Endometrial microvascular endothelial cells (primary cell): ENCODE data around the gene GADD45A. TPM values are rescaled to one million over a fixed set of nuclear protein-coding genes. Genes with fewer than 3 reads are reported as not detected.

ENCODE experiments used
- in situ Hi-C: cut with HindIII; loops from 2 replicates; pipeline ENCODE4 v1.10.0; 2017; ENCODE audit warnings: low sequenced_read_pairs, low pct_unique_long_range_greater_than_20kb; ENCODE audit errors: inconsistent ontology term
- total RNA-seq: library from RNA; depleted of rRNA; stranded (reverse); fragments of >200 nt; gene quantifications from one replicate; pipeline ENCODE4 v1.2.3, GENCODE V29; 2015; ENCODE audit errors: inconsistent ontology term

GADD45A gene
- total RNA-seq, 1 donor from 2014 or later, result 53.1 TPM

- in situ Hi-C loops, result no loop called here
Measured at GRCh38 chr1:67685558-67686266, 711 bp downstream of the GADD45A start.

- in situ Hi-C loops, result no loop called here
Measured at GRCh38 chr1:67686267-67687197, 1.5 kb downstream of the GADD45A start.

GRCh38 chr1:67687198-67687545, 2.2 kb downstream of the GADD45A start:
- in situ Hi-C loops, result no loop called here

DNA sequence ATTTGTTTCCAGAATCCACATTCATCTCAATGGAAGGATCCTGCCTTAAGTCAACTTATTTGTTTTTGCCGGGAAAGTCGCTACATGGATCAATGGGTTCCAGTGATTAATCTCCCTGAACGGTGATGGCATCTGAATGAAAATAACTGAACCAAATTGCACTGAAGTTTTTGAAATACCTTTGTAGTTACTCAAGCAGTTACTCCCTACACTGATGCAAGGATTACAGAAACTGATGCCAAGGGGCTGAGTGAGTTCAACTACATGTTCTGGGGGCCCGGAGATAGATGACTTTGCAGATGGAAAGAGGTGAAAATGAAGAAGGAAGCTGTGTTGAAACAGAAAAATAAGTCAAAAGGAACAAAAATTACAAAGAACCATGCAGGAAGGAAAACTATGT, 2.6 kb downstream of the GADD45A start:
- in situ Hi-C loops, result no loop called here

- in situ Hi-C loops, result no loop called here
Measured at GRCh38 chr1:67688526-67689219, 3.7 kb downstream of the GADD45A start.

- in situ Hi-C loops, result no loop called here
Measured at GRCh38 chr1:67689267-67690017, 4.4 kb downstream of the GADD45A start.

GRCh38 chr1:67690018-67690363, 5.0 kb downstream of the GADD45A start:
- in situ Hi-C loops, result no loop called here

GRCh38 chr1:67690411-67690810, 5.4 kb downstream of the GADD45A start:
- in situ Hi-C loops, result no loop called here

- in situ Hi-C loops, result no loop called here
Measured at GRCh38 chr1:67691712-67692111, 6.7 kb downstream of the GADD45A start.

GRCh38 chr1:67695963-67696362, 11.0 kb downstream of the GADD45A start:
- in situ Hi-C loops, result no loop called here

DNA sequence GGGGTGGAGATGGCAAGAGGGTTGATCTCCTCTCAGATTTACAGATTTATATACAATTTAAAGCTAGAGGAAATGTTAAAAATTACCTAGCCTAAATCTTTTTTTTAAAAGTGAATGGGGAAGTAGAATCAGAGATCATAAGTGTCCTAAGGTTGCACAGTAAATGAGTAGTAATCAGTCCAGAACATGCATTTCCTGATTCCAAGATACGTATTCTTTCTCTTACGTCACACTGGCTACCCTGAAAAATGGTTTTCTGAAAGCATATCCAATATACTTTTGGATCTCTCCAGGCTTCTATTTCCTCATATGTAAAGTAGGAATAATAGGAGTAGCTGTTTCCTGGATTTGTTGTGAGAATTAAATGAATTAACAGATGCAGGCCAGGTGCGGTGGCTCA, 11.7 kb downstream of the GADD45A start:
- in situ Hi-C loops, result no loop called here

DNA sequence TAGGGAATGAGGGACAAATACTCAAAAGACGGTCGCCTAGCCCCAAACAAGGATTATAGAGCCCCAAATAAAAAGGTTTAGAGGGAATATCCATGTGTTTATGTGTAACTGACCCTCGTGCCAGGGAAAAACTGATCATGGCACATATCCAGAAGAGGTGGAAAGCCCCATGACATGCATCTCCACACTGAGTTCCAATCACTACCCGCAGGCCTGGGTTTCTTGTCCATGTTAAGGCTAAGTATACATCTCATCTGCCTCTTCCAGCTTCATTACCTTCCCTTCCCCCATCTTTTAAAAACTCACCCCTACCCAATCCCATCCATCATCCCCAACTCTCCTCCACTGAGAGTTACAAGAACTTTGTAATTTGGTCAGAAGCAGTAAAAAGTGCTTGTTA, 15.2 kb downstream of the GADD45A start:
- in situ Hi-C loops, result no loop called here

- in situ Hi-C loops, result no loop called here
Measured at GRCh38 chr1:67700692-67701410, 15.8 kb downstream of the GADD45A start.

DNA sequence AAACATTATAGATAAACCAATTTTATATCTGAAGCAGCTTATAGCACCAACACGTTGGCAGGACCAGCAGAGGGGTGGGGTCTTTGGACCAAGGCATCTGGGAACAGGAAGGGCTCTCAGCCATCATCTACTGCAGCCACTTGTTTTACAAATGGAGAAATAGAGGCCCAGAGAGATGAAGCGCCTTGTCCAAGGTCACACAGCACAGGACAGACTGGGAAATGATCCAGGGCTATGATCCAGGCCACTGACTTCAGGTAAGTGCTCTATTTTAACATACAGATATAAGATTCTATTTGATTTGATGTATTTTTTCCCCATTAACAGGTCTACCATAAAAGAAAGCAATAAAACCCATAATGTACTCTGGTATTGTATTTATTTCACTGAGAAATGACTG, 16.9 kb downstream of the GADD45A start:
- in situ Hi-C loops, result no loop called here

GRCh38 chr1:67704351-67704750, 19.4 kb downstream of the GADD45A start:
- in situ Hi-C loops, result no loop called here

DNA sequence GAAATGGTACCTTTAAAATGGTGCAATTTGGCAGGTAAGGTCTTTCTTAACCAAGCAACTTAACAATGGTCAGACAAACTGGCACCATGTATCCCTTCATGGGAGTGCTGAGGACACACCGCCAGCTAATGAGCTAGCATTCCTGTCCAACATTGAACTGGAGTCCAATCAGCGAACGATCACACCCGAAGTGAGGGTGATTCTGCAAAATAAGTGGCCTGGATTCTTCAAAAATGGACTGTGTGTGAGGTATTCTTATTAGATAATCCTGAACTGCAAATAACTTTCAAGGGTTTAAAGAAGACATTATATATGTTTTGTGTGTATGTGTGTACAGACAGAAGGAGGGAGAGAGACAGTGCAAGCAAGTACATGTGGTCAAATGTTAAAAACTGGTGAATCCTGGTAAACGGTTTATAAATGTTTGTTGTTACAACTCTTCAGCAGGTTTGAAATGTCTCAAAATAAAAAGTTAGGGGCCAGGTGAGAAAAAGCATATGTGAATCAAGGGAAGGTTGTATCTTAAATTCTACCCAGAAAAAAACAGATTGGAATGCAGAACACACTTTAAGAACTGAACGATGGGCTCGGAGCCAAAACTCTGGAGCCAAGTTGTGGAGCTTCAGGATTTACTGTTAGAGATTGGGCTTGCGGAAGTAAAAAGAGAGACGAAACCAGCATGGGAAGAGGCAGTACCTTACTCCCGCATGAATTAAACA, 20.9 kb downstream of the GADD45A start:
- in situ Hi-C loops, result no loop called here

DNA sequence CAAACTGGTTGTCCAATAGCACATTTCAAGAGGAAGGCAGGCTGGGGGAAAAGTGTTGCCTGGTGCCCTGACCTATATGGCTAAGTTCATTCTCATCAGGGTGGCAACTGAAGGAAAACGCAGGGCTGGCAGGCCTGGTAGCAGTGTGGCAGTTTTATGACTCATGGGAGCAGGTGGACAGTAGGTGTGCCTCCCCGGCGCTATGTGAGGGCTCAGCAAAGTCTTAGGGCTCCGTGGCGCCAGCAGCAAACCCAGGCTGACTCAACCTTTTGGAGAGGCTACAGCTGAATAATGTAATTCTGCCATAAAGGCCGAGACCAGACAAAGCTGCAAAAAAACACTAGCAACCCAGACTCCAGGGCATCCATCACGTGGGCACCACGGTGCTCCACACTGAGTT, 23.6 kb downstream of the GADD45A start:
- in situ Hi-C loops, result no loop called here

- in situ Hi-C loops, result no loop called here
Measured at GRCh38 chr1:67710417-67710816, 25.4 kb downstream of the GADD45A start.
